WTC11 (cell line): ENCODE data around the gene RAB11FIP3.

Source experiments
- ESRRA ChIP-seq: sonication (generic); formaldehyde crosslinking; IDR thresholded peaks from 2 replicates; pipeline ENCODE4 v1.8.1; 2022; ENCODE audit warnings: mild to moderate bottlenecking, missing genetic modification reagents, borderline replicate concordance
- TEAD1 ChIP-seq: sonication (generic); formaldehyde crosslinking; IDR thresholded peaks from 2 replicates; pipeline ENCODE4 v1.8.0; 2022; ENCODE audit warnings: mild to moderate bottlenecking, missing genetic modification reagents
- TF ChIP-seq, protein P1 (sequence below): sonication (generic); formaldehyde crosslinking; IDR thresholded peaks from 2 replicates; pipeline ENCODE4 v1.8.1; 2022; ENCODE audit warnings: mild to moderate bottlenecking, moderate library complexity, missing genetic modification reagents
- TF ChIP-seq, protein P2 (sequence below): fragments of 200-600 bp; IDR thresholded peaks from 2 replicates; pipeline ENCODE4 v1.8.0; 2022; ENCODE audit warnings: antibody characterized with exemption

DNA sequence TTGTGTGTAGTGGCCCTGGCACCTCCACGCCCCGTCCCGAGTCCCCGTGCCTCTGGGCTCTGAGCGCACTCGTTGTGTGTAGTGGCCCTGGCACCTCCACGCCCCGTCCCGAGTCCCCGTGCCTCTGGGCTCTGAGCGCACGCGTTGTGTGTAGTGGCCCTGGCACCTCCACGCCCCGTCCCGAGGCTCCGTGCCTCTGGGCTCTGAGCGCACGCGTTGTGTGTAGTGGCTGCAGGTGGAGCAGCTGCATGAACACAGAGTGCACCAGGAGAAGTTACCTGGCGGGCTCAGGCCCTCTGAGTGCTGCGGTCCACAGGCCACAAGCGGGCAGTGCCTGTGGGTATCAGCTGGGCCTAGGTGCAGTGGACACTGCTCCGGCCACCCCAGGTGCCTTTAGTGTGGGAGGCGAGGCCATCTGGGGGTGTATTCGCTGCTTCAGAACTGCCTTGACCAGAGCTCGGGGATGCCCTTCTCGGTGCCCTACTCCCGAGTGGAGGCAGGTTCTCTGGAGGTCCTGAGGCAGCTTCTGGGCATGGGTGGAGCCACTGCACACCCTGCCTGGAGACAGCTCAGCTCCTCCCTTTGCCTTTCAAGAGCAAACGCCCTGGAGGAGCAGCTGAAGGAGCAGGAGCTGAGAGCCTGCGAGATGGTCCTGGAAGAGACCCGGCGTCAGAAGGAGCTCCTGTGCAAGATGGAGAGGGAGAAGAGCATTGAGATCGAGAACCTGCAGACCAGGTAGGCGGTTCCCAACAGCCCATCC, 84.8 kb downstream of the RAB11FIP3 start:
- TF ChIP-seq, protein P1, sequence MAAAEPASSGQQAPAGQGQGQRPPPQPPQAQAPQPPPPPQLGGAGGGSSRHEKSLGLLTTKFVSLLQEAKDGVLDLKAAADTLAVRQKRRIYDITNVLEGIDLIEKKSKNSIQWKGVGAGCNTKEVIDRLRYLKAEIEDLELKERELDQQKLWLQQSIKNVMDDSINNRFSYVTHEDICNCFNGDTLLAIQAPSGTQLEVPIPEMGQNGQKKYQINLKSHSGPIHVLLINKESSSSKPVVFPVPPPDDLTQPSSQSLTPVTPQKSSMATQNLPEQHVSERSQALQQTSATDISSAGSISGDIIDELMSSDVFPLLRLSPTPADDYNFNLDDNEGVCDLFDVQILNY (CRISPR knock-in tag), result no peak
- TF ChIP-seq TEAD1 (CRISPR knock-in tag) (no peak), ESRRA (CRISPR knock-in tag) (no peak)
- TF ChIP-seq, protein P2, sequence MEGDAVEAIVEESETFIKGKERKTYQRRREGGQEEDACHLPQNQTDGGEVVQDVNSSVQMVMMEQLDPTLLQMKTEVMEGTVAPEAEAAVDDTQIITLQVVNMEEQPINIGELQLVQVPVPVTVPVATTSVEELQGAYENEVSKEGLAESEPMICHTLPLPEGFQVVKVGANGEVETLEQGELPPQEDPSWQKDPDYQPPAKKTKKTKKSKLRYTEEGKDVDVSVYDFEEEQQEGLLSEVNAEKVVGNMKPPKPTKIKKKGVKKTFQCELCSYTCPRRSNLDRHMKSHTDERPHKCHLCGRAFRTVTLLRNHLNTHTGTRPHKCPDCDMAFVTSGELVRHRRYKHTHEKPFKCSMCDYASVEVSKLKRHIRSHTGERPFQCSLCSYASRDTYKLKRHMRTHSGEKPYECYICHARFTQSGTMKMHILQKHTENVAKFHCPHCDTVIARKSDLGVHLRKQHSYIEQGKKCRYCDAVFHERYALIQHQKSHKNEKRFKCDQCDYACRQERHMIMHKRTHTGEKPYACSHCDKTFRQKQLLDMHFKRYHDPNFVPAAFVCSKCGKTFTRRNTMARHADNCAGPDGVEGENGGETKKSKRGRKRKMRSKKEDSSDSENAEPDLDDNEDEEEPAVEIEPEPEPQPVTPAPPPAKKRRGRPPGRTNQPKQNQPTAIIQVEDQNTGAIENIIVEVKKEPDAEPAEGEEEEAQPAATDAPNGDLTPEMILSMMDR, result no peak
